Measurements from ENCODE around the gene BTNL8.

BTNL8 gene

DNA sequence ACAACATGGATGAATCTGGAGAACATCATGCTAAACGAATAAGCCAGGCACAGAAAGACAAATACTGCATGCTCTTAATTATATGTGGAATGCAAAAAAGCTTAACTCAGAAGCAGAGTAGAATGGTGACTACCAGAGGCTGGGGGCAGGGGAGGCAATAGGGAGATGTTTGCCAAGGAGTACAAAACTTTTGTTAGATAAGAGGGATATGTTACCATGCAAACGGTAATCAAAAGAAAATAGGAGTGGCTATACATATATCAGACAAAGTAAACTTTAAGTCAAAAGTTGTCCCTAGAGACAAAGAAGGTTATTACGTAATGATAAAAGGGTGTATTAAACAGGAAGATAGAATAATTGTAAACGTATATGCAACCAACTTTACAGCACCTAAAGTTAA, 71.9 kb downstream of the BTNL8 start:
- TF ChIP-seq ZNF70 (CRISPR knock-in tag; IDR thresholded peaks at IDR 0.05) (no peak), BACH2 (CRISPR knock-in tag; IDR thresholded peaks at IDR 0.05; ENCODE audit: borderline replicate concordance) (no peak), SNAI2 (CRISPR knock-in tag; IDR thresholded peaks at IDR 0.05) (no peak), ZNF8 (CRISPR knock-in tag; IDR thresholded peaks at IDR 0.05) (no peak), ZC3H10 (CRISPR knock-in tag; IDR thresholded peaks at IDR 0.05) (no peak), ISL1 (CRISPR knock-in tag; IDR thresholded peaks at IDR 0.05) (no peak)
- TF ChIP-seq, protein P1, sequence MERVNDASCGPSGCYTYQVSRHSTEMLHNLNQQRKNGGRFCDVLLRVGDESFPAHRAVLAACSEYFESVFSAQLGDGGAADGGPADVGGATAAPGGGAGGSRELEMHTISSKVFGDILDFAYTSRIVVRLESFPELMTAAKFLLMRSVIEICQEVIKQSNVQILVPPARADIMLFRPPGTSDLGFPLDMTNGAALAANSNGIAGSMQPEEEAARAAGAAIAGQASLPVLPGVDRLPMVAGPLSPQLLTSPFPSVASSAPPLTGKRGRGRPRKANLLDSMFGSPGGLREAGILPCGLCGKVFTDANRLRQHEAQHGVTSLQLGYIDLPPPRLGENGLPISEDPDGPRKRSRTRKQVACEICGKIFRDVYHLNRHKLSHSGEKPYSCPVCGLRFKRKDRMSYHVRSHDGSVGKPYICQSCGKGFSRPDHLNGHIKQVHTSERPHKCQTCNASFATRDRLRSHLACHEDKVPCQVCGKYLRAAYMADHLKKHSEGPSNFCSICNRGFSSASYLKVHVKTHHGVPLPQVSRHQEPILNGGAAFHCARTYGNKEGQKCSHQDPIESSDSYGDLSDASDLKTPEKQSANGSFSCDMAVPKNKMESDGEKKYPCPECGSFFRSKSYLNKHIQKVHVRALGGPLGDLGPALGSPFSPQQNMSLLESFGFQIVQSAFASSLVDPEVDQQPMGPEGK (CRISPR knock-in tag; IDR thresholded peaks at IDR 0.05; ENCODE audit: borderline replicate concordance), result no peak
- TF ChIP-seq, protein P2, sequence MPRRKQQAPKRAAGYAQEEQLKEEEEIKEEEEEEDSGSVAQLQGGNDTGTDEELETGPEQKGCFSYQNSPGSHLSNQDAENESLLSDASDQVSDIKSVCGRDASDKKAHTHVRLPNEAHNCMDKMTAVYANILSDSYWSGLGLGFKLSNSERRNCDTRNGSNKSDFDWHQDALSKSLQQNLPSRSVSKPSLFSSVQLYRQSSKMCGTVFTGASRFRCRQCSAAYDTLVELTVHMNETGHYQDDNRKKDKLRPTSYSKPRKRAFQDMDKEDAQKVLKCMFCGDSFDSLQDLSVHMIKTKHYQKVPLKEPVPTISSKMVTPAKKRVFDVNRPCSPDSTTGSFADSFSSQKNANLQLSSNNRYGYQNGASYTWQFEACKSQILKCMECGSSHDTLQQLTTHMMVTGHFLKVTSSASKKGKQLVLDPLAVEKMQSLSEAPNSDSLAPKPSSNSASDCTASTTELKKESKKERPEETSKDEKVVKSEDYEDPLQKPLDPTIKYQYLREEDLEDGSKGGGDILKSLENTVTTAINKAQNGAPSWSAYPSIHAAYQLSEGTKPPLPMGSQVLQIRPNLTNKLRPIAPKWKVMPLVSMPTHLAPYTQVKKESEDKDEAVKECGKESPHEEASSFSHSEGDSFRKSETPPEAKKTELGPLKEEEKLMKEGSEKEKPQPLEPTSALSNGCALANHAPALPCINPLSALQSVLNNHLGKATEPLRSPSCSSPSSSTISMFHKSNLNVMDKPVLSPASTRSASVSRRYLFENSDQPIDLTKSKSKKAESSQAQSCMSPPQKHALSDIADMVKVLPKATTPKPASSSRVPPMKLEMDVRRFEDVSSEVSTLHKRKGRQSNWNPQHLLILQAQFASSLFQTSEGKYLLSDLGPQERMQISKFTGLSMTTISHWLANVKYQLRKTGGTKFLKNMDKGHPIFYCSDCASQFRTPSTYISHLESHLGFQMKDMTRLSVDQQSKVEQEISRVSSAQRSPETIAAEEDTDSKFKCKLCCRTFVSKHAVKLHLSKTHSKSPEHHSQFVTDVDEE (CRISPR knock-in tag; IDR thresholded peaks at IDR 0.05), result no peak
- no peak for ATAC-seq

DNA sequence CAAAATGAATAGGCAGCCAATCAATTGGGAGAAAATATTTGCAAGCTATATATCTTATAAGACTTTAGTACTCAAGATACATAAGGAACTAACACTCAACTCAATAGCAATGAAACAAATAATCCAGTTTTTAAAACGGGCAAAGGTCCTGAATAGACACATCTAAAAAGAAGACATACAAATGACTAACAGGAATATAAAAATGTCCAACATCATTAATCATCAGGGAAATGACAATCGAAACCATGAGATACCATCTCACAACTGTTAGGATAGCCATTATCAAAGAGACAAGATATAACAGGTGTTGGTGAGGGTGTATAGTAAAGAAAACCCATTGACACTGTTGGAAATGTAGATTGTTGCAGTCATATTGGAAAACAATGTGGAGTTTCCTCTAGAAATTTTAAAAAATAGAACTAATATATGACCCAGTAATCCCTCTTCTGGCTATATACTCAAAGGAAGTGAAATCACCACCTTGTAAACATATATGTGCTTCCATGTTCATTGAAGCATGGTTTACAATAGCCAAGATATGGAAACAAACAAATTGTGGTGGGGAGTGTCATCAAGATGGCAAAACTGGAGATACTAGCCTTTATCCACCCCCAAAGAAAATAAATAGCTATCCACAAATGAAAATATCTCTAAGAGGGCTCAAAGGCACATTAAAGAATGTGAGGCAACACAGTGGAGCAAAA, 75.8 kb downstream of the BTNL8 start:
- ATAC-seq, result no peak

More for the DNA sequence above, 75.8 kb downstream of the BTNL8 start:
- TF ChIP-seq, protein P3, sequence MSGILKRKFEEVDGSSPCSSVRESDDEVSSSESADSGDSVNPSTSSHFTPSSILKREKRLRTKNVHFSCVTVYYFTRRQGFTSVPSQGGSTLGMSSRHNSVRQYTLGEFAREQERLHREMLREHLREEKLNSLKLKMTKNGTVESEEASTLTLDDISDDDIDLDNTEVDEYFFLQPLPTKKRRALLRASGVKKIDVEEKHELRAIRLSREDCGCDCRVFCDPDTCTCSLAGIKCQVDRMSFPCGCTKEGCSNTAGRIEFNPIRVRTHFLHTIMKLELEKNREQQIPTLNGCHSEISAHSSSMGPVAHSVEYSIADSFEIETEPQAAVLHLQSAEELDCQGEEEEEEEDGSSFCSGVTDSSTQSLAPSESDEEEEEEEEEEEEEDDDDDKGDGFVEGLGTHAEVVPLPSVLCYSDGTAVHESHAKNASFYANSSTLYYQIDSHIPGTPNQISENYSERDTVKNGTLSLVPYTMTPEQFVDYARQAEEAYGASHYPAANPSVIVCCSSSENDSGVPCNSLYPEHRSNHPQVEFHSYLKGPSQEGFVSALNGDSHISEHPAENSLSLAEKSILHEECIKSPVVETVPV (CRISPR knock-in tag; IDR thresholded peaks at IDR 0.05), result no peak
- TF ChIP-seq SNAI2 (CRISPR knock-in tag; IDR thresholded peaks at IDR 0.05) (no peak), ZNF565 (CRISPR knock-in tag; conservative IDR thresholded peaks at IDR 0.05; ENCODE audit: low read depth) (no peak), GLIS3 (CRISPR knock-in tag; IDR thresholded peaks at IDR 0.05) (no peak), CSDC2 (CRISPR knock-in tag; IDR thresholded peaks at IDR 0.05) (no peak), TCF4 (CRISPR knock-in tag; IDR thresholded peaks at IDR 0.05; ENCODE audit: borderline replicate concordance) (no peak), RARB (CRISPR knock-in tag; IDR thresholded peaks at IDR 0.05) (no peak), ZNF70 (CRISPR knock-in tag; IDR thresholded peaks at IDR 0.05) (no peak), BACH2 (CRISPR knock-in tag; IDR thresholded peaks at IDR 0.05; ENCODE audit: borderline replicate concordance) (no peak), ISL1 (CRISPR knock-in tag; IDR thresholded peaks at IDR 0.05) (no peak), ARNTL (CRISPR knock-in tag; IDR thresholded peaks at IDR 0.05; ENCODE audit: borderline replicate concordance, low read depth) (no peak), PPARA (CRISPR knock-in tag; IDR thresholded peaks at IDR 0.05; ENCODE audit: borderline replicate concordance) (no peak), ZC3H10 (CRISPR knock-in tag; IDR thresholded peaks at IDR 0.05) (no peak), ZFP3 (CRISPR knock-in tag; IDR thresholded peaks at IDR 0.05) (no peak), ESRRG (CRISPR knock-in tag; IDR thresholded peaks at IDR 0.05) (no peak)
- TF ChIP-seq, protein P2 (CRISPR knock-in tag; IDR thresholded peaks at IDR 0.05), result no peak
- TF ChIP-seq, protein P1 (CRISPR knock-in tag; IDR thresholded peaks at IDR 0.05; ENCODE audit: borderline replicate concordance), result no peak
- TF ChIP-seq, protein P4, sequence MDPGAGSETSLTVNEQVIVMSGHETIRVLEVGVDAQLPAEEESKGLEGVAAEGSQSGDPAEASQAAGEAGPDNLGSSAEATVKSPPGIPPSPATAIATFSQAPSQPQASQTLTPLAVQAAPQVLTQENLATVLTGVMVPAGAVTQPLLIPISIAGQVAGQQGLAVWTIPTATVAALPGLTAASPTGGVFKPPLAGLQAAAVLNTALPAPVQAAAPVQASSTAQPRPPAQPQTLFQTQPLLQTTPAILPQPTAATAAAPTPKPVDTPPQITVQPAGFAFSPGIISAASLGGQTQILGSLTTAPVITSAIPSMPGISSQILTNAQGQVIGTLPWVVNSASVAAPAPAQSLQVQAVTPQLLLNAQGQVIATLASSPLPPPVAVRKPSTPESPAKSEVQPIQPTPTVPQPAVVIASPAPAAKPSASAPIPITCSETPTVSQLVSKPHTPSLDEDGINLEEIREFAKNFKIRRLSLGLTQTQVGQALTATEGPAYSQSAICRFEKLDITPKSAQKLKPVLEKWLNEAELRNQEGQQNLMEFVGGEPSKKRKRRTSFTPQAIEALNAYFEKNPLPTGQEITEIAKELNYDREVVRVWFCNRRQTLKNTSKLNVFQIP (CRISPR knock-in tag; IDR thresholded peaks at IDR 0.05; ENCODE audit: borderline replicate concordance, low read depth), result no peak
- TF ChIP-seq, protein P5, sequence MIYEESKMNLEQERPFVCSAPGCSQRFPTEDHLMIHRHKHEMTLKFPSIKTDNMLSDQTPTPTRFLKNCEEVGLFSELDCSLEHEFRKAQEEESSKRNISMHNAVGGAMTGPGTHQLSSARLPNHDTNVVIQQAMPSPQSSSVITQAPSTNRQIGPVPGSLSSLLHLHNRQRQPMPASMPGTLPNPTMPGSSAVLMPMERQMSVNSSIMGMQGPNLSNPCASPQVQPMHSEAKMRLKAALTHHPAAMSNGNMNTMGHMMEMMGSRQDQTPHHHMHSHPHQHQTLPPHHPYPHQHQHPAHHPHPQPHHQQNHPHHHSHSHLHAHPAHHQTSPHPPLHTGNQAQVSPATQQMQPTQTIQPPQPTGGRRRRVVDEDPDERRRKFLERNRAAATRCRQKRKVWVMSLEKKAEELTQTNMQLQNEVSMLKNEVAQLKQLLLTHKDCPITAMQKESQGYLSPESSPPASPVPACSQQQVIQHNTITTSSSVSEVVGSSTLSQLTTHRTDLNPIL (CRISPR knock-in tag; IDR thresholded peaks at IDR 0.05; ENCODE audit: low read depth), result no peak

Measured in SK-N-SH treated with all-trans-retinoic acid at 6 μM for 48 hours (cell line).